GM13977 (cell line): ENCODE results near the gene SCN5A.
A peak's percentile ranks its signal among the peaks of the same experiment; 100 is the strongest.

Source experiments
- DNase-seq: peaks from one replicate; pipeline ENCODE4 v3.0.0; 2012; ENCODE audit warnings: low spot score
- CTCF ChIP-seq: IDR thresholded peaks from 2 replicates; pipeline ENCODE4 v1.5.1; 2012; ENCODE audit warnings: mild to moderate bottlenecking, control low read depth; ENCODE audit not compliant: insufficient read depth; ENCODE audit errors: extremely low read depth, missing control alignments
- in situ Hi-C: fragments of 300-500 bp; cut with MboI; formaldehyde crosslinking; loops from one replicate; pipeline ENCODE4 v1.12.0; 2022; ENCODE audit warnings: low sequenced_read_pairs, low pct_unique_long_range_greater_than_20kb, mixed read lengths, inconsistent platforms; ENCODE audit not compliant: unreplicated experiment

The SCN5A gene

GRCh38 chr3:38649500-38650247 is at the start of gene SCN5A:
SCN5A (minus strand) TSS chr3:38649687; CDS start chr3:38633307, 16,380 bp downstream.
- in situ Hi-C loops = no loop called here
- no peak for TF ChIP-seq CTCF
- DNase-seq = peak; percentile 89

GRCh38 chr3:38698760-38699159 is 49.3 kb upstream of the SCN5A start:
- no peak for DNase-seq
- no peak for TF ChIP-seq CTCF
- in situ Hi-C loops = no loop called here

GRCh38 chr3:38698061-38698460 is 48.6 kb upstream of the SCN5A start:
- no peak for DNase-seq
- in situ Hi-C loops = no loop called here
- no peak for TF ChIP-seq CTCF

- no peak for TF ChIP-seq CTCF
- no peak for DNase-seq
- in situ Hi-C loops = no loop called here
Observed at GRCh38 chr3:38696034-38696433, 46.5 kb upstream of the SCN5A start.

GRCh38 chr3:38690185-38690584 is 40.7 kb upstream of the SCN5A start:
- in situ Hi-C loops = no loop called here
- TF ChIP-seq CTCF = no peak

GRCh38 chr3:38689774-38690173 is 40.3 kb upstream of the SCN5A start:
- in situ Hi-C loops = no loop called here
- no peak for TF ChIP-seq CTCF
- DNase-seq = no peak

More at GRCh38 chr3:38690185-38690584, 40.7 kb upstream of the SCN5A start:
- no peak for DNase-seq

- in situ Hi-C loops = no loop called here
- no peak for TF ChIP-seq CTCF
Observed at GRCh38 chr3:38689346-38689745, 39.9 kb upstream of the SCN5A start.

More at GRCh38 chr3:38689346-38689745, 39.9 kb upstream of the SCN5A start:
- no peak for DNase-seq
